Endothelial cell (in vitro differentiated cells): ENCODE measurements around the gene ICAM2. TPM values are rescaled to one million over a fixed set of nuclear protein-coding genes. Genes with fewer than 3 reads are reported as not detected.

Source experiments
- DNase-seq: peaks from one replicate; pipeline ENCODE4 v3.0.0; 2021; ENCODE audit warnings: low spot score
- H3K27ac Mint-ChIP-seq: one replicate; pipeline ENCODE4 v1.8.0; 2021; ENCODE audit warnings: mixed read lengths, inconsistent platforms; ENCODE audit not compliant: unreplicated experiment
- H3K27me3 Mint-ChIP-seq: one replicate; pipeline ENCODE4 v1.8.0; 2021; ENCODE audit warnings: mild to moderate bottlenecking, moderate library complexity, mixed read lengths, inconsistent platforms; ENCODE audit not compliant: unreplicated experiment
- H3K36me3 Mint-ChIP-seq: one replicate; pipeline ENCODE4 v1.8.0; 2021; ENCODE audit warnings: mild to moderate bottlenecking, low read depth, mixed read lengths, inconsistent platforms; ENCODE audit not compliant: unreplicated experiment
- H3K4me1 Mint-ChIP-seq: one replicate; pipeline ENCODE4 v1.8.0; 2021; ENCODE audit warnings: mild to moderate bottlenecking, mixed read lengths, inconsistent platforms; ENCODE audit not compliant: unreplicated experiment
- H3K4me3 Mint-ChIP-seq: one replicate; pipeline ENCODE4 v1.8.0; 2021; ENCODE audit warnings: mild to moderate bottlenecking, mixed read lengths, inconsistent platforms; ENCODE audit not compliant: unreplicated experiment
- H3K9me3 Mint-ChIP-seq: one replicate; pipeline ENCODE4 v1.8.0; 2021; ENCODE audit warnings: mixed read lengths, inconsistent platforms; ENCODE audit not compliant: unreplicated experiment
- total RNA-seq: library from RNA; stranded (reverse); fragmentation: NEBNext Ultra II Directional; extraction: Animal tissue kit (Norgen Biotek cat#: 25700); gene quantifications from one replicate; pipeline ENCODE4 v1.2.1, GENCODE V29; 2021; ENCODE audit not compliant: unreplicated experiment
- TF ChIP-seq, protein P1 (sequence below): fragments of 200-600 bp; sonication (generic); IDR thresholded peaks from one replicate; pipeline ENCODE4 v1.5.0; 2021; ENCODE audit warnings: antibody characterized with exemption; ENCODE audit not compliant: unreplicated experiment

ICAM2 gene
- total RNA-seq, 1 donor from 2014 or later, result 52.1 TPM

DNA sequence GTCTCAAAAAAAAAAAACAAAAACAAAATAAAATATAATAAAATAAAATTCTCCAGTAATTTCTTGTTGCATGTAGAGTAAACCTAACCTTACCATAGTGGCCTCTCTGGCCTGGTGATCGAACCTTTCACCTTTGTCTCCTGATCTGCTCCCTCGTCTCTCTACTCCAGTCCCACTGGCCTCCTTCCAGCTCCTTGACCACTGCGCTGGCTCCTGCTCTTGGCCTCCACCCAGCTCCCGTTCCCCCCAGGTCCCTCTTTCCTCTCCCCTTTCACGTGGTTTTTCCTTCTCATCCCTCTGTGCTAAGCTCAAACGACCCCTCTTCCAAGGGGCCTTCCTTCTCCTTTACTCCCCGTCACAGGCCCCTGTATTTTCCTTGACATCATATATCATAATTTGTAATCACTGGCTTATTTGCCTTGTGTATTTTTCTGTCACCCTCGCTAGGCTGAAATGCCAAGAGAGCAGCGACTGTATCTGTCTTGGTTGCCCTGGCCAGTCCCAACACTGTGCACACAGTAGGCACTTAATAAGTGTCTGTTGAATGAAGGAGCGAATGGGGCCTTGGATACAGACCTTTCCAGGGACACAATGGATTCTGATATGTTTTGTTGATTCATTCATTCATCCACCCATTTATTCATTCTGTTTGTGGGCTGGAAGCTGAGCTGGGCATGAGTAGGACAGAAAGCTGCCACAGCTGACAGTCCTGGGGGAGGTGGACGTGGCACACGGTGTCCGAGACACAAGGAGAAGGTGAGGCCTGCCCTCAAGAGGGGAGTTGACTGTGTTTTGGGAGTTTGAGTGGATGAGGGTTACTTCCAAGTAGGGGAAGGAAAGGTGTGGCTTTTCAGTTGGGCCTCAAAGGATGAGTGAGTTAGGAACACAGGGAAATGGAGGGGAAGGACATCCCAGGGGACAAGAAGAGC is 41.9 kb downstream of the ICAM2 start:
- H3K4me3 Mint-ChIP-seq, result no peak overlapping the region
- peaks cover 9% of the 10 kb centered on the region for H3K27me3 Mint-ChIP-seq
- no peak overlapping the region for H3K27ac Mint-ChIP-seq
- peaks cover 5% of the 10 kb centered on the region for H3K36me3 Mint-ChIP-seq
- TF ChIP-seq, protein P1, sequence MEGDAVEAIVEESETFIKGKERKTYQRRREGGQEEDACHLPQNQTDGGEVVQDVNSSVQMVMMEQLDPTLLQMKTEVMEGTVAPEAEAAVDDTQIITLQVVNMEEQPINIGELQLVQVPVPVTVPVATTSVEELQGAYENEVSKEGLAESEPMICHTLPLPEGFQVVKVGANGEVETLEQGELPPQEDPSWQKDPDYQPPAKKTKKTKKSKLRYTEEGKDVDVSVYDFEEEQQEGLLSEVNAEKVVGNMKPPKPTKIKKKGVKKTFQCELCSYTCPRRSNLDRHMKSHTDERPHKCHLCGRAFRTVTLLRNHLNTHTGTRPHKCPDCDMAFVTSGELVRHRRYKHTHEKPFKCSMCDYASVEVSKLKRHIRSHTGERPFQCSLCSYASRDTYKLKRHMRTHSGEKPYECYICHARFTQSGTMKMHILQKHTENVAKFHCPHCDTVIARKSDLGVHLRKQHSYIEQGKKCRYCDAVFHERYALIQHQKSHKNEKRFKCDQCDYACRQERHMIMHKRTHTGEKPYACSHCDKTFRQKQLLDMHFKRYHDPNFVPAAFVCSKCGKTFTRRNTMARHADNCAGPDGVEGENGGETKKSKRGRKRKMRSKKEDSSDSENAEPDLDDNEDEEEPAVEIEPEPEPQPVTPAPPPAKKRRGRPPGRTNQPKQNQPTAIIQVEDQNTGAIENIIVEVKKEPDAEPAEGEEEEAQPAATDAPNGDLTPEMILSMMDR, result no peak
- H3K9me3 Mint-ChIP-seq, result peaks cover 11% of the 10 kb centered on the region
- peaks cover 24% of the 10 kb centered on the region for H3K4me1 Mint-ChIP-seq
- DNase-seq, result no peak

DNA sequence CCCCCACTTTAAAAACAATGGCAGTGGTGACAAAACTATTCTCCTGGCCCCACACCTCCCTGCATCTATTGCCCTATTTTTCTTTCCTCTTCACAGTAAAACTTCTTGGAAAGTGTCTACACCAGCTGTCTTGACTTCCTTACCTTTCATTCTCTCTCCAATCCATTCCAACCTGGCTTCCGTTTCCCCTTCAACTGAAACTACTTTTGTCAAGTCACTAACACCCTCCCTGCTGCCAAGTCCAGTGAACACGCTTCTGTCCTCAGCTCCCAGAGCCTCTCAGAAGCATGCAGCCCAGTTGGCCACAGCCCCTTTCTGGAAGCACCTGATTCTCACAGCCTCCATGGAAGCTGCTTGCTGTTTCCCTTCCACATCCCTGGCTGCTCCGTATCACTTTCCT is 43.7 kb downstream of the ICAM2 start:
- Mint-ChIP-seq H3K9me3 (no peaks in the 10 kb centered on the region), H3K27me3 (peaks cover 12% of the 10 kb centered on the region), H3K27ac (no peak overlapping the region), H3K36me3 (no peaks in the 10 kb centered on the region), H3K4me1 (peaks cover 15% of the 10 kb centered on the region), H3K4me3 (no peak overlapping the region)
- no peak for DNase-seq
- TF ChIP-seq, protein P1, result no peak

DNA sequence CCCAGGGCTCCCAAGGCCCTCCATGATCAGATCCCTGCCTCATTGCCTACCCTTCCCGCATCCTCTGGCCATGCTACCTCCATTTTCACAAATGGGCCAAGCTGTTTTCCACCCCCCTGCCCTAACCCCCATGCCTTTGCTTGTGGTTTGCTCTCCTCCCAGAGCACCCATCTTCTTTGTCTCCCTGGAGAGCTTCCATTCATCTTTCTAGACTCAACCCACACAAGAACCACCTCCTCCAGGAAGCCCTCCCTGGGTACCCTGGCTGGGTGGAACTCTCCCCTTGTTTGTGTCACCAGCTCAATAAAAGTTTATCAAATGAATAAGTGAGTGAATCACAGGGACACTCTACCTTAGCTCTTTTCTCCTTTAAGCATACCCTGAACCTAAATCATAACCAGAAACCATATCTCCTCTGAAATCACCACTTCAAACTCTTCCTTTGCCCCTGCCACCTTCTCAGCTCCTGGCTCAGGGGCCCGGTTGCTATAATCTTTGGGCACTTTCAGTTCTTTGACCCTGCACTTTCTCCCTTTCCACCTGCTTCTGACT is 44.8 kb downstream of the ICAM2 start:
- no peak overlapping the region for H3K4me3 Mint-ChIP-seq
- peaks cover 12% of the 10 kb centered on the region for H3K27me3 Mint-ChIP-seq
- H3K27ac Mint-ChIP-seq, result no peak overlapping the region
- no peaks in the 10 kb centered on the region for H3K36me3 Mint-ChIP-seq
- H3K9me3 Mint-ChIP-seq, result no peaks in the 10 kb centered on the region
- no peak for DNase-seq
- peaks cover 13% of the 10 kb centered on the region for H3K4me1 Mint-ChIP-seq
- TF ChIP-seq, protein P1, result no peak

DNA sequence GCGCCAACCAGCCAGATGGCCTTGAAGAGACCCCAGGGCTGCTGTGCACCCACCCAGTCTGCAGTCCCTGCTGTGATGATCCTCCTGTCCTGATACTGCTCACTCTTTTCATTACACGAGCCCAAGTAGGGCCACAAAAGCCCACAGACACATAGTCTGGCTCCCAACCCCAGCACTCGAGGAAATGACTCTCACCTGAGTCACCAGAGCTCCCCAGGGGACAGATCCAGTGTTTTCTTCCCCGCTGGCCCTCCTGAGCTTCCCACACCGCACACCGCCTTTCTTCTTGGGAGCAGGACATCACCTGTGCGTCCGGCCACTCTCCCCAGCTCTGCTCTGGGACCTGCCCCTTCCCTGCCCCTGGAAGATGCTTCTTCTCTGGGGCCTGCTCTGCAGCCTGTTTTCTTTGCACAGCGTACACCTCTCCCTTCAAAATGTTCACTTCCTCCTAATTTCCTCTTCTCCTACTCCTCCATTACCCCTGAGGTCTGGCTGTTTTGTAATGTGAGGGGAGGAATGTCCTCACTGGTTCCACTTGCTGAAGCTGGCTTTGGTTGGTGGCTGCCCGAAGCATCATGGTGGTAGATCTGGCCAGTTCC is 45.7 kb downstream of the ICAM2 start:
- no peak overlapping the region for H3K27ac Mint-ChIP-seq
- no peaks in the 10 kb centered on the region for H3K9me3 Mint-ChIP-seq
- TF ChIP-seq, protein P1, result no peak
- peaks cover 12% of the 10 kb centered on the region for H3K27me3 Mint-ChIP-seq
- no peak overlapping the region for H3K4me3 Mint-ChIP-seq
- no peak for DNase-seq
- no peaks in the 10 kb centered on the region for H3K36me3 Mint-ChIP-seq
- peaks cover 11% of the 10 kb centered on the region for H3K4me1 Mint-ChIP-seq
